ENCODE results near the gene TRIM5.
"Not testable (repeated sequence)": the region's sequence is repeated elsewhere in the genome, so short reads cannot be mapped to it uniquely, and the experiment has no call there.

TRIM5 gene

DNA sequence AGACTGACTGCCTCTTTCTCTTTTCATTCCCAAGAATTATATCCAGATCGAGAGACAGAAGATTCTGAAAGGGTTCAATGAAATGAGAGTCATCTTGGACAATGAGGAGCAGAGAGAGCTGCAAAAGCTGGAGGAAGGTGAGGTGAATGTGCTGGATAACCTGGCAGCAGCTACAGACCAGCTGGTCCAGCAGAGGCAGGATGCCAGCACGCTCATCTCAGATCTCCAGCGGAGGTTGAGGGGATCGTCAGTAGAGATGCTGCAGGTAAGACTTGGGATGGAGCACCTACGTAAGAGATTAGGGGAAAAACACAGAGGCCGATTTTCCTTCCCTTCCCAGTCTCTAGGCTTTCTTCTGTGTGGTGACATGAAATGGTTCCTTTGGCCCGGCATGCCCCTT is 13.4 kb upstream of the TRIM5 start:
- CTCF ChIA-PET: no interaction called here

DNA sequence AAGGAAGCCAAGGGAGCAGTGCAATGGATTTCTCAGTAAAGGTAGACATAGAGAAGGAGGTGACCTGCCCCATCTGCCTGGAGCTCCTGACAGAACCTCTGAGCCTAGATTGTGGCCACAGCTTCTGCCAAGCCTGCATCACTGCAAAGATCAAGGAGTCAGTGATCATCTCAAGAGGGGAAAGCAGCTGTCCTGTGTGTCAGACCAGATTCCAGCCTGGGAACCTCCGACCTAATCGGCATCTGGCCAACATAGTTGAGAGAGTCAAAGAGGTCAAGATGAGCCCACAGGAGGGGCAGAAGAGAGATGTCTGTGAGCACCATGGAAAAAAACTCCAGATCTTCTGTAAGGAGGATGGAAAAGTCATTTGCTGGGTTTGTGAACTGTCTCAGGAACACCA is 11.3 kb upstream of the TRIM5 start:
- TF ChIP-seq, protein P1, sequence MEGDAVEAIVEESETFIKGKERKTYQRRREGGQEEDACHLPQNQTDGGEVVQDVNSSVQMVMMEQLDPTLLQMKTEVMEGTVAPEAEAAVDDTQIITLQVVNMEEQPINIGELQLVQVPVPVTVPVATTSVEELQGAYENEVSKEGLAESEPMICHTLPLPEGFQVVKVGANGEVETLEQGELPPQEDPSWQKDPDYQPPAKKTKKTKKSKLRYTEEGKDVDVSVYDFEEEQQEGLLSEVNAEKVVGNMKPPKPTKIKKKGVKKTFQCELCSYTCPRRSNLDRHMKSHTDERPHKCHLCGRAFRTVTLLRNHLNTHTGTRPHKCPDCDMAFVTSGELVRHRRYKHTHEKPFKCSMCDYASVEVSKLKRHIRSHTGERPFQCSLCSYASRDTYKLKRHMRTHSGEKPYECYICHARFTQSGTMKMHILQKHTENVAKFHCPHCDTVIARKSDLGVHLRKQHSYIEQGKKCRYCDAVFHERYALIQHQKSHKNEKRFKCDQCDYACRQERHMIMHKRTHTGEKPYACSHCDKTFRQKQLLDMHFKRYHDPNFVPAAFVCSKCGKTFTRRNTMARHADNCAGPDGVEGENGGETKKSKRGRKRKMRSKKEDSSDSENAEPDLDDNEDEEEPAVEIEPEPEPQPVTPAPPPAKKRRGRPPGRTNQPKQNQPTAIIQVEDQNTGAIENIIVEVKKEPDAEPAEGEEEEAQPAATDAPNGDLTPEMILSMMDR (IDR thresholded peaks at IDR 0.05; ENCODE audit: insufficient read depth, low read length, missing control alignments): no peak
- ChIA-PET CTCF (no interaction called here), POLR2A (no interaction called here)
- DNase-seq (ENCODE audit: low read depth, low spot score): no peak
- no peak overlapping the region for H3K4me3 ChIP-seq (ENCODE audit: low read depth, low read length)

More for the DNA sequence above, 13.4 kb upstream of the TRIM5 start:
- POLR2A ChIA-PET: interaction anchor here (0.6 kb wide), 1 partner anchor 159 kb away, joined by 3 read pairs; no protein-coding TSS in a partner anchor
- no peak for DNase-seq (ENCODE audit: low read depth, low spot score)
- no peak overlapping the region for H3K4me3 ChIP-seq (ENCODE audit: low read depth, low read length)
- TF ChIP-seq, protein P1 (IDR thresholded peaks at IDR 0.05; ENCODE audit: insufficient read depth, low read length, missing control alignments): no peak

DNA sequence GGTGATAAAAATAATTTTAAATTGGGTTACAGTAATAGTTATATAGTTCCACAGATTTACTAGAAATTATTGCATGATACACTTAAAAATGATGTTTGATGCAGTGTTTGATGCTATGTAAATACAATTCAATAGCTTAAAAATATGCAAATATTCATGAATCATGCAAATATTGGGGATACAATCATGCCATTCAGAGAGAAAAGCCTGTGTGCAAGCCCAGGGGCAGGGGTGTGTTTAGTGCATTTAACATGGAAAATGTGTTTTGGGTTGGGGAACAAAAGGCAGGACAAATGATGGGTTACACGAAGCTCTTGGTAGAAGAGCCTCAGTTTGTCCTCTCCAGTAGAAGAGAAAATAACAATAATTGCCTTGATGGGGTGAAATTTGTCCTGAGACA is 10.7 kb upstream of the TRIM5 start:
- TF ChIP-seq, protein P1 (IDR thresholded peaks at IDR 0.05; ENCODE audit: insufficient read depth, low read length, missing control alignments): no peak
- no peak overlapping the region for H3K4me3 ChIP-seq (ENCODE audit: low read depth, low read length)
- CTCF ChIA-PET: interaction anchor here (1.0 kb wide), 1 partner anchor 220 kb away, joined by 4 read pairs; no protein-coding TSS in a partner anchor
- no peak for DNase-seq (ENCODE audit: low read depth, low spot score)
- POLR2A ChIA-PET: no interaction called here

DNA sequence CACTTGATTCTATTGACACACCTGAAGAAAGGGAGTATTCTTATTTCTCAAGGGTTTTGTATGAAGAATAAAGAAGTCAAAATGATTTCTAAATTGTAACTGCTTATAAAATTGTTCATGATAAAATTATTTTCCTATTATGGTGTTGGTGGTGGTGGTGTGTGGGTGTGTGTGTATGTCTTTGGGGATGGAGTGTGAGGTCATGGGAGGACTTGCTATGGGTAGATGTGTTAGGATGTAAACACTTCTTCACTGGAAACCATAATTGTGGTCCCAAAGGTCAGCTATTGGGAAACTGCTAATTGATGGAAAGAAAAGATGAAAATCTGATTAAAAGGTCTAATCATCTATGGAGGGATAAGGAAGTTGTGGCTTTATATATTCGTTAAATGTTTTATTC is 9.8 kb upstream of the TRIM5 start:
- POLR2A ChIA-PET: no interaction called here
- no peak overlapping the region for H3K4me3 ChIP-seq (ENCODE audit: low read depth, low read length)
- no peak for DNase-seq (ENCODE audit: low read depth, low spot score)
- CTCF ChIA-PET: no interaction called here
- TF ChIP-seq, protein P1 (IDR thresholded peaks at IDR 0.05; ENCODE audit: insufficient read depth, low read length, missing control alignments): no peak

DNA sequence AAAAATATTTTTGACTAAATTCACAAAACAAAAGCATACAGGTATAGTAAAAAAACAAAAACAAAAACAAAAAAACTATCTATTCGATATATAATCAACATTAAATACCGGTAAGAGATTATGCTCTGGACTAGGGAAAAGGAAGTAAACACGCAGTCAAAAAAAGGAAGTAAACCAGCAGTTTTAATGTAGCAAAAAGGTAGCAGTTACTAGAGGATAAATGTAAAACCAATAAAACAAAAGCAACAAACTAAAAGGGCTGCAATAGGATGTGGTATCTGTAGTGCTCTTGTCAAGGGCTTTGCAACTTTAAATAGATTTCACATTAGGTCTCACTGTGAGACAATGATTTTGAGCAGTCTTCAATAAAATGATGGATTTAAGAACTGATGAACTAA is 7.1 kb upstream of the TRIM5 start:
- POLR2A ChIA-PET: no interaction called here
- DNase-seq (ENCODE audit: low read depth, low spot score): no peak
- no peak overlapping the region for H3K4me3 ChIP-seq (ENCODE audit: low read depth, low read length)
- CTCF ChIA-PET: interaction anchor here (2.3 kb wide), 1 partner anchor 92 kb away, joined by 6 read pairs; no protein-coding TSS in a partner anchor
- TF ChIP-seq, protein P1 (IDR thresholded peaks at IDR 0.05; ENCODE audit: insufficient read depth, low read length, missing control alignments): no peak

DNA sequence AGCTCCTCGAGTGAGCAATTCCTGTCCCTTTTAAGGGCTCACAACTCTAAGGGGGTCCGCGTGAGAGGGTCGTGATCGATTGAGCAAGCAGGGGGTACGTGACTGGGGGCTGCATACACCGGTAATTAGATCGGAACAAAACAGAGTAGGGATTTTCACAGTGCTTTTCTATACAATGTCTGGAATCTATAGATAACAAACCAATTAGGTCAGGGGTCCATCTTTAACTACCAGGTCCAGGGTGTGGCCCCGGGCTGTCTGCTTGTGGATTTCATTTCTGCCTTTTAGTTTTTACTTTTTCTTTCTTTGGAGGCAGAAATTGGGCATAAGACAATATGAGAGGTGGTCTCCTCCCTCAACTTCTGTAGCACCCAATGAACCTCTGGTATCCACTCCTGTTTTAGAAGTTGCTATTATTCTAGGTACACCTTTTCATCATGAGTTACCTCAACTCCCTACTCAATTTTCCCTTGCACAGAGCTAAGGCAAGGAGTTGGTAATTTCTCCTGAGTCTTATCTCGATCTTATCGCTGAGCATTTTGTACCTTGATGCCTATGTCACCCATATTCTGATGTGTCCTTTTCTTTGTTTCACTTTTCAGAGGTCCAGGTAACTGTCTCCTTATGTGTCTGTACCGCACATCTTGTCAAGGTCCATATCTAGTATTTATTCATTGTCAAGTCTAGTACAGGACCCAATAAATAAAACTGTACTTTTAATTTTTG is 6.5 kb upstream of the TRIM5 start:
- CTCF ChIA-PET: interaction anchor here (2.3 kb wide), 1 partner anchor 92 kb away, joined by 6 read pairs; no protein-coding TSS in a partner anchor
- POLR2A ChIA-PET: interaction anchor here (0.9 kb wide), 1 partner anchor 8 kb away, joined by 3 read pairs; no protein-coding TSS in a partner anchor
- DNase-seq (ENCODE audit: low read depth, low spot score): not testable (repeated sequence)
- peak overlapping the region; percentile 58 for H3K4me3 ChIP-seq (ENCODE audit: low read depth, low read length)
